Endothelial cell (in vitro differentiated cells): ENCODE measurements around the gene DCLK2. TPM values are rescaled to one million over a fixed set of nuclear protein-coding genes. Genes with fewer than 3 reads are reported as not detected.

Source experiments
- DNase-seq: peaks from one replicate; pipeline ENCODE4 v3.0.0; 2021; ENCODE audit warnings: low spot score
- H3K27ac Mint-ChIP-seq: one replicate; pipeline ENCODE4 v1.8.0; 2021; ENCODE audit warnings: mixed read lengths, inconsistent platforms; ENCODE audit not compliant: unreplicated experiment
- H3K27me3 Mint-ChIP-seq: one replicate; pipeline ENCODE4 v1.8.0; 2021; ENCODE audit warnings: mild to moderate bottlenecking, moderate library complexity, mixed read lengths, inconsistent platforms; ENCODE audit not compliant: unreplicated experiment
- H3K36me3 Mint-ChIP-seq: one replicate; pipeline ENCODE4 v1.8.0; 2021; ENCODE audit warnings: mild to moderate bottlenecking, low read depth, mixed read lengths, inconsistent platforms; ENCODE audit not compliant: unreplicated experiment
- H3K4me1 Mint-ChIP-seq: one replicate; pipeline ENCODE4 v1.8.0; 2021; ENCODE audit warnings: mild to moderate bottlenecking, mixed read lengths, inconsistent platforms; ENCODE audit not compliant: unreplicated experiment
- H3K4me3 Mint-ChIP-seq: one replicate; pipeline ENCODE4 v1.8.0; 2021; ENCODE audit warnings: mild to moderate bottlenecking, mixed read lengths, inconsistent platforms; ENCODE audit not compliant: unreplicated experiment
- H3K9me3 Mint-ChIP-seq: one replicate; pipeline ENCODE4 v1.8.0; 2021; ENCODE audit warnings: mixed read lengths, inconsistent platforms; ENCODE audit not compliant: unreplicated experiment
- total RNA-seq: library from RNA; stranded (reverse); fragmentation: NEBNext Ultra II Directional; extraction: Animal tissue kit (Norgen Biotek cat#: 25700); gene quantifications from one replicate; pipeline ENCODE4 v1.2.1, GENCODE V29; 2021; ENCODE audit not compliant: unreplicated experiment
- TF ChIP-seq, protein P1 (sequence below): fragments of 200-600 bp; sonication (generic); IDR thresholded peaks from one replicate; pipeline ENCODE4 v1.5.0; 2021; ENCODE audit warnings: antibody characterized with exemption; ENCODE audit not compliant: unreplicated experiment

Gene DCLK2
- total RNA-seq, 1 donor from 2014 or later = 7.8 TPM

DNA sequence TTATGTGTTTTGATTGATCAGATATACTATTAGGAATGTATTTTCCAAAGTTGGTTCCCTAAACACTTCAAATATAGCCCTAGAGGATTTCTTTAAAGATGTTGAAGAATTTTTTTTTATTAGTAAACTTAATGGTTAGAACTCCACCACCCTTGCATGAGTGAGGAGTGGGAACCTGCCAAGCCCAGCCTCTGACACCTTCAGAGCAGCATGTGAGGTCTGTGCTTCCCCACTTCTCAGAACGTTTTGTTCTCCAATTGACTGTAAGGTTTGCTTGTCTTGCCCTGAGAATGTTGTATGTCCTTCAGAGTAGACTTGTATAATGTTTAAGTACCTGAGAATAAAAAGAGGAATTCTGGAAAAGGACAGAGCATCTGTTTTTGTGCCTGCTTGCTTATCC is 126.8 kb downstream of the DCLK2 start:
- TF ChIP-seq, protein P1, sequence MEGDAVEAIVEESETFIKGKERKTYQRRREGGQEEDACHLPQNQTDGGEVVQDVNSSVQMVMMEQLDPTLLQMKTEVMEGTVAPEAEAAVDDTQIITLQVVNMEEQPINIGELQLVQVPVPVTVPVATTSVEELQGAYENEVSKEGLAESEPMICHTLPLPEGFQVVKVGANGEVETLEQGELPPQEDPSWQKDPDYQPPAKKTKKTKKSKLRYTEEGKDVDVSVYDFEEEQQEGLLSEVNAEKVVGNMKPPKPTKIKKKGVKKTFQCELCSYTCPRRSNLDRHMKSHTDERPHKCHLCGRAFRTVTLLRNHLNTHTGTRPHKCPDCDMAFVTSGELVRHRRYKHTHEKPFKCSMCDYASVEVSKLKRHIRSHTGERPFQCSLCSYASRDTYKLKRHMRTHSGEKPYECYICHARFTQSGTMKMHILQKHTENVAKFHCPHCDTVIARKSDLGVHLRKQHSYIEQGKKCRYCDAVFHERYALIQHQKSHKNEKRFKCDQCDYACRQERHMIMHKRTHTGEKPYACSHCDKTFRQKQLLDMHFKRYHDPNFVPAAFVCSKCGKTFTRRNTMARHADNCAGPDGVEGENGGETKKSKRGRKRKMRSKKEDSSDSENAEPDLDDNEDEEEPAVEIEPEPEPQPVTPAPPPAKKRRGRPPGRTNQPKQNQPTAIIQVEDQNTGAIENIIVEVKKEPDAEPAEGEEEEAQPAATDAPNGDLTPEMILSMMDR = no peak
- no peaks in the 10 kb centered on the region for H3K27me3 Mint-ChIP-seq
- no peaks in the 10 kb centered on the region for H3K9me3 Mint-ChIP-seq
- H3K4me1 Mint-ChIP-seq = peaks cover 33% of the 10 kb centered on the region
- H3K27ac Mint-ChIP-seq = no peak overlapping the region
- H3K36me3 Mint-ChIP-seq = no peaks in the 10 kb centered on the region
- H3K4me3 Mint-ChIP-seq = no peak overlapping the region
- DNase-seq = no peak

DNA sequence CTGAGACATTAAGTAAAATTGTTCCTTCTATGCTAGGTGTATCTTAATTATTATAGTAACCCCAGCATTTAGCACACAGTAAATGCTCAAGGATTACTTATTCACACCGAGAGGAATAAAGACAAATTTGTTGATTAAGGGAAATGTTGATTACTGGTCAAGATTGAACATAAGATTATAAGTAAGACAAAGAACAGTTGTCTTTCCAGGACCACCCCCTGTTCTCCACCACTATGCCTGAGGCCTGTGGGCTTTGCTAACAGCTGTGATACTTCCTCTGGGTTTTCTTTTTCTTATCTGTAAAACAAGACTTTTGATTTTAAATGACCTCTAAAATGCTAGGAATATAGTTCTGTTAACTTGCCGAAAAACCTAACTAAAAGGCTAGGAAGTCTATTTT is 128.0 kb downstream of the DCLK2 start:
- DNase-seq = no peak
- no peak overlapping the region for H3K4me3 Mint-ChIP-seq

DNA sequence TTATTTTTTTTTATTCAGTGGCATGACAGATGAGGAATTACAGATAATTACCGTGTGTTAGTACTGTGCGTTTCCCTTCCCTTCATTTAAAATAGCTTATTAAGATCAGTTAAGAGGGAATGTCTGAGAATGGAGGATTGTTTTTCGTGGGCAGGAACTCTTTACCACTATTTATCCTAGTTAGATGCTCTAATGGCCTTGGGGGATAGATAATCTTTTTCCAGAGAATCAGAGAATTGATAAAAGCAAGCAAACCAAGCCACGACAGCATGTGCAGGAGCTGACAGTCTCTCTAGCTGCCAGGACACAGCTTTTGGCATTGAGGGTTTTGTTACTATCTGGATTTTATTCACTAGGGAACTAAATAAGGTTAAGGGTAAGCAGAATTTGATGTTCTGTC is 128.7 kb downstream of the DCLK2 start:
- no peak overlapping the region for H3K27ac Mint-ChIP-seq
- H3K27me3 Mint-ChIP-seq = no peaks in the 10 kb centered on the region
- TF ChIP-seq, protein P1 = no peak
- no peaks in the 10 kb centered on the region for H3K9me3 Mint-ChIP-seq
- no peaks in the 10 kb centered on the region for H3K36me3 Mint-ChIP-seq
- DNase-seq = no peak
- H3K4me3 Mint-ChIP-seq = no peak overlapping the region
- H3K4me1 Mint-ChIP-seq = peaks cover 40% of the 10 kb centered on the region

More for the DNA sequence above, 128.0 kb downstream of the DCLK2 start:
- H3K27ac Mint-ChIP-seq = no peak overlapping the region
- no peaks in the 10 kb centered on the region for H3K9me3 Mint-ChIP-seq
- peaks cover 36% of the 10 kb centered on the region for H3K4me1 Mint-ChIP-seq
- no peaks in the 10 kb centered on the region for H3K36me3 Mint-ChIP-seq
- TF ChIP-seq, protein P1 = no peak
- H3K27me3 Mint-ChIP-seq = no peaks in the 10 kb centered on the region

DNA sequence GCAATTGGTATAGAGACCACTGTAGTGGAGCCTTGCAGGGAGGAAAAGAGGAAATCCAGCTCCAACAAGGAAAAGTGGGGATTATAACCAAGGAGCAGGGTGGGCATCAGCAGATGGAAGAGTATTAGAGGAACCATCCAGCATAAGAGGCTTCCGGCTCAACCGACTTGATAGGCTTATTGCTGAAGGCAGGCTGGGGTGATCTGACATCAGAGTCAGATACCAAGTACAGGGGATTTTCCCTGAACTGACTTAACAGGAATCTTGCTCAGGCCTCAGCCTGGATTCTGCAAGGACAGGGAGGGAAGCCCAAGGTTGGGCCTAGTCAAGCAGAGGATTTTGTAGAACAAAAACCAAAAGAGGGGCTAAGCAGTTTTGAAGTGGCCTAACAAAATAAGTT is 129.6 kb downstream of the DCLK2 start:
- no peak for DNase-seq
- Mint-ChIP-seq H3K27ac (no peak overlapping the region), H3K36me3 (no peaks in the 10 kb centered on the region), H3K9me3 (no peaks in the 10 kb centered on the region), H3K4me1 (peaks cover 40% of the 10 kb centered on the region), H3K27me3 (no peaks in the 10 kb centered on the region), H3K4me3 (no peak overlapping the region)
- TF ChIP-seq, protein P1 = no peak

DNA sequence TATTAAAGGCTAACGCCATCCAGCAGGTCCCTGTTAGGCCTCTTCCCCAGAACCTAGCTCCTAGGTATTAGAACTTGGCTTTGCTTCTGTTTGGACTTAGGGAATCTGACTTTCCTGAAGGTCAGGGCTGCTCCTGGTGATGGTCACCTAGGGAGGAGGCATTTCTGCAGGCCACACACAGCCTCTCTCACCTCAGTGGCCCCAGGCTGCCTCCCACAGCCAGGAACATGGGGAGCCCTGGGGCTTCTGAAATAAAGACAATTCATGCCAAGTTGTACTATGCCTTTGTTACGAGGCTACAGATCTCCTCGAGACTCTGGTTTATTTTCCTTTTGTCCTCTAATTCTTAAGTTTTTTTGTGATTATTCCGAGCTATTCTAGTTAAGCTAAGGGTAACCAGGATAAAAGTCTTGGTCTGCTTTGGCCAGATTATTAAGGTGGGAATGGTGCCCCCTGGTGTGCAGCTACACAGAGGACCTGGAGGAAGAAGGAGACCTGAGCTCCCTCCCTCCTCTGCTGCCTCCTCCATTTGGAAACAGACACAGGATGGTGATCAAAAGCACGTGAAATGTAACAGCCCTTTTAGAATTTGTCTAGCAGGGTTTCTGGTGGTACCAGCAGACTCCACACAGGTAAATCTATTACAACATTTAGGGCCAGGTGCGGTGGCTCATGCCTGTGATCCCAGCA is 131.0 kb downstream of the DCLK2 start:
- Mint-ChIP-seq H3K27ac (no peak overlapping the region), H3K27me3 (no peaks in the 10 kb centered on the region)
- TF ChIP-seq, protein P1 = peak; percentile 56

More for the DNA sequence above, 131.0 kb downstream of the DCLK2 start:
- DNase-seq = peak; percentile 80
- Mint-ChIP-seq H3K36me3 (no peaks in the 10 kb centered on the region), H3K9me3 (no peaks in the 10 kb centered on the region), H3K4me1 (peaks cover 36% of the 10 kb centered on the region), H3K4me3 (no peak overlapping the region)
